Esophagus muscularis mucosa (tissue), 4 donors: ENCODE measurements around the gene DBP.

Experiments used
- CTCF ChIP-seq, 3 experiments: fragments of 200-600 bp in 2 of 3; fragments of 450-650 bp in 1 of 3; sonication (generic) in 2 of 3; IDR thresholded peaks; one replicate each; pipeline ENCODE4 v1.5.1; 2017 to 2019; ENCODE audit warnings: antibody characterized with exemption in 3 of 3, mild to moderate bottlenecking in 2 of 3, moderate library complexity in 1 of 3
- EP300 ChIP-seq: sonication (generic); formaldehyde crosslinking; IDR thresholded peaks from one replicate; pipeline ENCODE4 v1.6.1; 2017; ENCODE audit warnings: antibody characterized with exemption
- POLR2A ChIP-seq: fragments of 450-650 bp; IDR thresholded peaks from one replicate; pipeline ENCODE4 v1.6.1; 2017; ENCODE audit warnings: antibody characterized with exemption, moderate library complexity, mild to moderate bottlenecking, low read depth
- POLR2AphosphoS5 ChIP-seq, 2 donors: sonication (generic); formaldehyde crosslinking; IDR thresholded peaks; one replicate each; pipeline ENCODE4 v1.6.1; 2017; ENCODE audit warnings: antibody characterized with exemption in 2 of 2

- TF ChIP-seq CTCF (IDR thresholded peaks at IDR 0.05) (no peak), POLR2A (no peak), POLR2AphosphoS5 (IDR thresholded peaks at IDR 0.05) (no peak), EP300 (no peak)
These were observed 43.9 kb upstream of the DBP start for GRCh38 chr19:48681127-48681470.
